GM21717 (cell line): ENCODE results near the gene SBNO2.

ENCODE experiments used
- ATAC-seq: cut with Tn5 transposase; IDR thresholded peaks from one replicate; pipeline ENCODE4 v1.9.1; 2021; ENCODE audit warnings: mild to moderate bottlenecking, moderate library complexity; ENCODE audit not compliant: unreplicated experiment

SBNO2 gene

DNA sequence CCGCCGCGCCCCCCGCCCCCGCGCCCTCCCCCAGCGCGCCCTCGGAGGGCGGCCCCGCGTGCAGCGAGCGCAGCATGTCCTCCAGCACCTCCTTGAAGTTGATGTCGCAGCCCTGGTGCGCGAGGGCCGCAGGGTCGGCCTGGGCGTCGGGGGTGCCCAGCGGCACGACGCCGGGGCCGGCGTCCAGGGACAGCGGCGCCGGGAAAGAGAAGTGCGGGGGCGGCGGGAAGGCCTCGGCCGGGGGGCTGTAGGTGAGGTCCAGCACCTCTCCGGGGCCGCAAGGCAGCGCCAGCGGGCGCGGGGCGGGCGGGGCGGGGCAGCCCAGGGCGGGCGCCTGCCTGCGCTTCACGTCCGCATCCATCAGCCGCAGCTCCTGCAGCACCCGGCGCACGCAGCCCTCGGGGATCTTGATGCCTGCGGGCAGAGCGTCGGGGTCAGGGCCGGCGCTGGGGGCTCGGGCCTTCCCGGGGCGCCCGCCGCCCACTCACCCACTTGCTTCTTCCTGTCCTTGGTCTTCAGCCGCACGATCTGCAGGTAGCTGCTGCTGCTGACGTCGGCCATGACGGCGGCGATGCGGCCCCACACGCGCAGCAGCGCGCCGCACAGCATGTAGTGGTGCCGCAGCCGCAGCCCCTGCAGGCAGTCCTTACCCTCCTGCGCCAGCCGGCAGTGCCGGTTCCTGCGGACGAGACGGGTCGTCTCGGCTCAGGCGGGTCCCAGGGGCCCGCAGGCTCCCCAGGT, 65.6 kb downstream of the SBNO2 start:
- no peak for ATAC-seq

DNA sequence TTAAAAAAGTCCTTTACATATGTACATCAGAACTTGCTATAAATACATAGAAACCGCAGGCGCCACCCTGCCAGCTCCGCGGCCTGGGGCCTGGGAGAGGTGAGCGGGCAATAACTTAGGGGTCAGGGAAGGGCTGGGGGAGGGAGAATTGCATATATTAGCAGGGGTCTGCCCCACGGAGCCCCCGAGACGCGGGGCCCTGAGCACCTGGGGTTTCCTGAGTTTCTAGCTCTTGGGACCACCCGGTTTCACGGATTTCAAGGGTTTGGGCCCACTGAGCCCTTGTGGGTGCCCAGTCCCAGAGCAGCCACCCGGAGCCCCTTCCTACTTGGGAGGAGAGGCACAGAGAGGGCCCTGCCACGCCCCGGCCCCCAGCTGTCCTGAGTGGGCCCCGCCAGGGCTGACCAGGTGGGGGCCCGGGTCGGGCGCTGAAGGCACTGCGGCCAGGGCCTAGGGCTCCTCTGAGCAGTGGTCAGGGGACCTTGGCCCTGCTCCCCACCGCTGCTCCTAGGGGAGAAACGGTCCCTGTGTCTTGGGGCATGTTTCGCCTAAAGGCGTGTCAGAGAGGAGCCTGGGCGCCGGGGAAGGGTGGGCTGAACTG, 66.3 kb downstream of the SBNO2 start:
- ATAC-seq: no peak

DNA sequence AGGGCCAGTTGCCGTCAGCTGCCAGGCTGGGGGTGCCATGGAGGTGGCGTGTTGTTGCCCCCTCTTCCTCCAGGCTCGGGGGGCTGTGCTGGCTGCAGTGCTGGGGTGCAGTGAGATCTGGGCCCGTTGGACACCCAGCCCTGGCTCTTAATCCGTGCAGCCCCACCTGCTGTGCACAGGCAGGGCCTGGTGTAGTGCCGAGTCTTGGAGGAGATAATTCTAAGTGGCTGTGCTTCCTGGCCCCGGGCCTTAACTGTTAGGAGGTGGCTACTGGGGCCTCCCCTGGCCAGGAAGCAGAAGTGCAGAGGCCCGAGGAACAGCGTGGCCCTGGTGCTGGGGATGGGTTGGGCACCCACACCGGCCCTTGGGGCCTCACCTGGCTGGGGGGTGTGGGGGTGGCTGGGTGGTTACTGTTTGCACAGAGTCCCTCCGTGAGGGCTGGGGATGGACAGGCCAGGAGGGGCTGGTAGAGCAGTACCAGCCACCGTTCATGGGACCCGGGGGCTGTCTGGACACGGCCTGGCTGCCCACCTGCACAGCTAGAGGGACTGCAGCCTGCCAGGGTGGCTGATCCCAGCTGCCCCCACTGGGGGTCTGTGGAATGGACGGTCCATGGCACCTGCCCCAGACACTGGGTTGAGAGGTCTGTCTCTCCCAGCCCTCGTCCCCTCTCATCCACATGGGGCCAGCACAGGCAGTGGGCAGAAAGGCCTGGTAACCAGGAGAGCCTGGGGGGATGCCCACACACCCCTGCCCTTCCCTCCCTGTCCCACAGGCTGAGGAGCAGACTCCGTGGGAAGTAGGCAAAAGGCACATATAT, 67.0 kb downstream of the SBNO2 start:
- no peak for ATAC-seq

DNA sequence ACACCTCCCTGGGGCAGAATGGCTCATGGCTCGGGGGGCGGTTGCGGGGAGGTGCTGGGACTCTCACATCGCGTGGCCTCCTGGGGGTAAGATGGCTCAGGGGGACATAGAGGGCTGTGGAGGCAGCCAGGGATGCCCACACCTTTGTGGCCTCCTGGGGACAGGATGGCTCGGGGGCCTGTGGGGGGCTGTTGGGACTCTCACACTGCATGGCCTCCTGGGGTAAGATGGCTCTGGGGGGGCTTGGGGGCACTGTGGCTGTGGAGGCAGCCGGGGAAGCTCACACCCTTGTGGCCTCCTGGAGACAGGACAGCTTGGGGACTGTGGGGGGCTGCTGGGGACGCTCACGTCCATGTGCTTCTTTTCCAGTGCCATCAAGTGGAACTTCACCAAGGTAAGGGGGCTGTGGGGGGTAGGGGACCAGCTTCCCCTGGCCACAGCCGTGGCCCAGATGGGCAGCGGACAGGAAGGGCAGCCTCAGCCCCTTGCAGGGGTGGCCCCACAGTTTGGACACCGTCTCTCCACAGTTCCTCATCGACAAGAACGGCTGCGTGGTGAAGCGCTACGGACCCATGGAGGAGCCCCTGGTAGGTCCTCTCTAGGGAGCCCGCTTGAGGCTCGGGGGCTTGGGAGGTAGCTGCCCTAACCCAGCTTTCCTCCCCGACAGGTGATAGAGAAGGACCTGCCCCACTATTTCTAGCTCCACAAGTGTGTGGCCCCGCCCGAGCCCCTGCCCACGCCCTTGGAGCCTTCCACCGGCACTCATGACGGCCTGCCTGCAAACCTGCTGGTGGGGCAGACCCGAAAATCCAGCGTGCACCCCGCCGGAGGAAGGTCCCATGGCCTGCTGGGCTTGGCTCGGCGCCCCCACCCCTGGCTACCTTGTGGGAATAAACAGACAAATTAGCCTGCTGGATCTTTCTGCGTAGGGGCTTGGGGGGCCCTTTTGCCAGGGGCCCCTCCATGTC, 67.9 kb downstream of the SBNO2 start:
- ATAC-seq: no peak

DNA sequence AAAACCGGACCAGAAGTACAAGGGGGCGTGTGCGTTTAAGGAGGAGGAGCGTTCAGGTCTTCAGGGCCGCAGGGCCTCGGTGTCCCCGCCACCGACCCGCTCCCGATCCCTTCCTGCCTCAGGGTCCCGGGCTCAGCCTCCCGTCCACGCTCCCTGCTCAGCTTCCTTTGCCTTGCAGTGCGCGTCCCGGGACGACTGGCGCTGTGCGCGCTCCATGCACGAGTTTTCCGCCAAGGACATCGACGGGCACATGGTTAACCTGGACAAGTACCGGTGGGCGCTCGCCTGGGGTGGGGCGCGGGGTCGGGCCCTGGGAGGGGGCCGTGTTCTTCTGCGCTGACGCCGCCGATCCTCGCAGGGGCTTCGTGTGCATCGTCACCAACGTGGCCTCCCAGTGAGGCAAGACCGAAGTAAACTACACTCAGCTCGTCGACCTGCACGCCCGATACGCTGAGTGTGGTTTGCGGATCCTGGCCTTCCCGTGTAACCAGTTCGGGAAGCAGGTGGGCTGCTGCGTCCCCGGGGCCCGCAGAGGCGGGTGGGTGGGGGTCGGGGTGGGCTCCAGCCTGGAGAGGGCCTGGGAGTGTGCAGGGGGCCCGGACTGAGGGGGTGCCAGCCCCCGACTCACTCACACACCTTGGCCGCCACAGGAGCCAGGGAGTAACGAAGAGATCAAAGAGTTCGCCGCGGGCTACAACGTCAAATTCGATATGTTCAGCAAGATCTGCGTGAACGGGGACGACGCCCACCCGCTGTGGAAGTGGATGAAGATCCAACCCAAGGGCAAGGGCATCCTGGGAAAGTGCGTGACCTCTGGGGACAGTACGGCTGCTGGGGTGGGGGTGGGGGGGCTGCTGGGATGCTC, 68.8 kb downstream of the SBNO2 start:
- peak; percentile 5 for ATAC-seq

DNA sequence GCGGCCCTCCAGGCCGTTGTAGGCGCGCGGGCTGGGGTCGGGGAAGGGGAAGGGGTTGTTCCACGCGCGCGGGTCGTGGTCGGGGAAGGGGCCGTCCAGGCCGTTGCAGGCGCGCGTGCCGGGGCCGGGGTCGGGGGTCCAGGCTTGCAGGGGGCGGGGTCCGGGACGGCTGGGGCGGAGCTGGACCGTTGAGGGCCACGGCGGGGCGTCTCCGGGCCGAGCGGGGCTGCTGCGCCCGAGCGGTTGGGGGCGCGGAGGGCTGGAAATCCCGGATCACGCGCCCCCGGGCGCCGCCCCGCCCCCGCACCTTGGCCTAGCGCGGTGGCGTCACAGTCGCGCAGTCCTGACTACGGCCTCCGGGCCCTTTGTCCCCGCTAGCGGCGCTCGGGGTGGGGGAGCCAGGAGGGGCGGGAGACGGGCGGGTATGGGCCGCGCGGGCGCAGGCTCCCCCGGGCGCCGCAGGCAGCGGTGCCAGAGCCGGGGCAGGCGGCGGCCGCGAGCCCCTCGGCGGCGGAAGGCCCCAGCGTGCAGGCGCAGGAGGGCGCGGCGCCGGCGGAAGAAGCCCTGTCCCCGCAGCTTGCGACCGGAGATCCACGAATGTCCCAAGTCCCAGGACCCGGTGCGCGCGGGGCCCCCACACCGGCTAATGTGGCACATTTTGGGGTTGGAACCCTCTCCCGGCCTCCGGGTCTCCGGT, 69.6 kb downstream of the SBNO2 start:
- peak; percentile 22 for ATAC-seq

DNA sequence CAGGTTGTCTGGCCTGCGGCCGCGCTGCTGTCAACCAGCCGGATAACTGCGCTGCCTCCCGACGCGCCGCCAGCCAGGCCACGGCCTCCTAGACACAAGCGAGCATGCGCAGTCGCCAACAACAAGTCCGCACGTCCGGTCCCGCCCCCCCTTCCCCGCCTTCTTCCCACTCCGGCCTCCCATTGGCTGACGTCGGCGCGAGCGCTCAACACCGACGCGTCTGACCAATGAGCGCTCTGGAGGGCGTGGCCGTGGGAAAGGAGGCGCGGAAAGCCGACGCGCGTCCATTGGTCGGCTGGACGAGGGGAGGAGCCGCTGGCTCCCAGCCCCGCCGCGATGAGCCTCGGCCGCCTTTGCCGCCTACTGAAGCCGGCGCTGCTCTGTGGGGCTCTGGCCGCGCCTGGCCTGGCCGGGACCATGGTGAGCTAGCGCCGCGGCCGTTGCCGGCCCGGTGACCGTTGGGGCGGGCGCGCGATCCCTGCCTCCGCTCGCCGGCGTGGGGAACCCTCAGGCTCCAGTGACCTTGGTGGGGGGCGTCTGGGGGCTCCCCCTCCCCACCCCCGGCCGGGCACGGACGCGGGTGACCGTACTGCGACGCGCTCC, 70.3 kb downstream of the SBNO2 start, which contains the start of gene GPX4:
GPX4 (plus strand) TSS at position 287 of the 603 bp plus-strand sequence; CDS start at position 337, 50 bp downstream.
- ATAC-seq: peak; percentile 39

DNA sequence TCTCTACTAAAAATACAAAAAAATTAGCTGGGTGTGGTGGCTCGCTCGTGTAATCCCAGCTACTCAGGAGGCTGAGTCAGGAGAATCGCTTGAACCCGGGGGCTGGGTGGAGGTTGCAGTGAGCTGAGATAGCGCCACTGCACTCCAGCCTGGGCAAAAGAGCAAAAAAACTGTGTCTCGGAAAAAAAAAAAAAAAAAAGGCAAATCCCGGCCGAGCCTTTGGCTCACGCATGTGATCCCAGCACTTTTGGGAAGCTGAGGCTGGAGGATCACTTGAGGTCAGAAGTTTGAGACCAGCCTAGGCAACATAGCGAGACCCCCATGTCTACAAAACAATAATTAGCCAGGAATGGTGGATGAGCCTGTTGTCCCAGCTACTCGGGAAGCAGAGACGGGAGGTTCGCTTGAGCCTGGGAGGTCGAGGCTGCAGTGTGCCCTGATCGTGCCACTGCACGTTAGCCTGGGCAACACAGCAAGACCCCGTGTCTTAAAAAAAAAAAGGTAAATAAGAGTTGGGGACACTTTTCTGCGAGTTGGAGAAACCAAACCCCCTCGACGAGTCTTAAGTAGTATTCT, 70.8 kb downstream of the SBNO2 start:
- no peak for ATAC-seq

DNA sequence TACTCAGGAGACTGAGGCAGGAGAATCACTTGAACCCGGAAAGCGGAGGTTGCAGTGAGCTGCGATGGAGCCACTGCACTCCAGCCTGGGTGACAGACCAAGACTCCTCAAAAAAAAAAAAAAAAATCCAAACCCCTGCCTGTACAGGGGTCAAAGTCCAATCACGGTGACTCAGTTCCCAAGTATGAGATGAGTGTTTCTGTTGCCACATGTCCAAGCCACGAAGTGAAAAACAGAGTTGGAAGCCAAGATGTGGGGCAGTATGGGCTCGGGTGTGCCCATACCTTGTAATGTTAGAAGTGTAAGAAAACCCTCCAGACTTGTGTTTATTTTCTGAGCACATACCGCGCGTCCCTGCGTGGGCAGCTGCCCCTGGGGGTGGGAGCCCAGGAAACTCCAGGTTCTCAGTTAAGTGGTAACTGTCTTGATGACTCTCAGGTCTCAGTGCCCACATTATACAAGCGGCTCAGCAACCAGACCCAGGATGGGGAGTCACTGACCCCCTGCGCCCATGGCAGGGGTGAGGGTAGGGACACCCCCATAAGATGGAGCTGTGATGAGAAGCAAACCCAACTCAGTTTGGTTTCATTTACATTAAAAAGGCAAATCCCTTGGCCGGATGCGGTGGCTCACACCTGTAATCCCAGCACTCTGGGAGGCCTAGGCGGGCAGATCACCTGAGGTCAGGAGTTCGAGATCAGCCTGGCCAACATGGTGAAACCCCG, 71.5 kb downstream of the SBNO2 start:
- ATAC-seq: no peak

DNA sequence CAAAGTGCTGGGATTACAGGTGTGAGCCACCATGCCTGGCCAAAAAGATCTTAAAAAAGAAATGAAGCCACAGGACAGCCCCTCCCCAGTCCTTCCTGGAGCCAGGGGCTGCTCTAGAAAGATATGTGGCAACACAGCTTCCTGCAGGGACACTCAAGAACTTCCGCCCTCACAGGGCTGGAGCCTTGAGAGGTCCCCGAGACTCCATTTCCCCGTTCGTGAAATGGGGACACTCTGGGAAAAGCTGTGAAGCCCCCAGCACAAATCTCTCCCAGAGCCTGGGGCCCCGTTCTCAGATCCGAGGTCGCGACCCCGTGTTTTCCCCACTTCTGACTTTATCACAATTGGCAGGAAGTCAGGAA, 72.8 kb downstream of the SBNO2 start:
- no peak for ATAC-seq

DNA sequence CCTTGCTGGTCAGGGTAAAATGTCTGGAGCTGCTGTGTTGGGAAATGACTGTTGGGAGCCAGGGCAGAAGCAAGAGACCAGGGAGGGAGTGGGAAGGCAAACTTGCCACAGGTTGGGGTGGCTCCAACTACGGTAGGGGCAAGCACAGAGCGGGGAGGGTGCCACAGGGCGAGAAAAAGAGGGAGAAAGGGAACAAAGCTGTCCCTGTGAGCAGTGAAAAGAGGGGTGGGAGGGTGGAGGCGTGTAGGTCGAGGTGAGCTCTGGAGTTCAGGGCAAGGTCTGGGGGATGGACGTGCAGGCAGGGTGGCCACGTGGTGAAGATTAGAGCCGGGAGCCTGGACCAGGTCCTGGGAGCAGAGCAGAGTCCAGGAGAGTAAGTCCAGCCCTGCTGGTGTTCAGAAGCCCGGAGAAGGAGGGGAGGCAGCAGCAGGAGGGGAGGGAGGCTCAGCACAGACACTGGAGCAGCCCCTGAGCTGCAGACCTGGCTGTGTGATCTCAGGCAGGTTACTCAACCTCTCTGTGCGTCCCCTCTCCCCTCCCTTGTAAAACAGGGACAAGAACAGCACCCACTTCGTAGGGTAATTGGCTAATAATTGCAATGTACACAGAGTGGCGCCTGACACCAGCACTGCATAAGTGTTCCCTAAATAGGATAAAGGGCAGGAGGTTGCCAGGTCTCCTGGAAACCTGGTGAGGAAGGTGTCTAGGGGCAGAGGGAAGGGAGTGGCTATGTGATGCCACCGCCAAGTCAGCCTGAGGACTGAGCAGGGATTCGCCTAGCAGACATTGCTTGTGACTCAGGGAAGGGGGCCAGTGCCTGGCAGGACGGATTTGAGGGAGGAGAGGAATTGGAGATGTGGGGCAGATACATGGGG, 75.7 kb downstream of the SBNO2 start:
- no peak for ATAC-seq

DNA sequence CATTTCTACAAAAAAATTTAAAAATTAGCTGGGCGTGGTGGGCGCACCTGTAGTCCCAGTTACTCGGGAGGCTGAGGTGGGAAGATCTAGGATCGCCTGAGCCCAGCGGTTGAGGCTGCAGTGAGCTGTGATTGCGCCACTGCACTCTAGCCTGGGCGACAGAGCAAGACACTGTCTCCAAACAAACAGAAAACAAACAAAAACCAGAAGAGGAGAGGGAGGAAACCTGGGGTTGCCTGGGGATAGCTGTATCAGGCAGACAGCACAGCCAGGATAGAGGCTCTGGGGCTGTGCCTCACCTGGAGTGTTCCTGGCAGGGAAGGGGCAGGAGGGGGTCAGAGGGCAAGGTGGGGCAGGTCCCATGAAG, 76.3 kb downstream of the SBNO2 start:
- no peak for ATAC-seq

DNA sequence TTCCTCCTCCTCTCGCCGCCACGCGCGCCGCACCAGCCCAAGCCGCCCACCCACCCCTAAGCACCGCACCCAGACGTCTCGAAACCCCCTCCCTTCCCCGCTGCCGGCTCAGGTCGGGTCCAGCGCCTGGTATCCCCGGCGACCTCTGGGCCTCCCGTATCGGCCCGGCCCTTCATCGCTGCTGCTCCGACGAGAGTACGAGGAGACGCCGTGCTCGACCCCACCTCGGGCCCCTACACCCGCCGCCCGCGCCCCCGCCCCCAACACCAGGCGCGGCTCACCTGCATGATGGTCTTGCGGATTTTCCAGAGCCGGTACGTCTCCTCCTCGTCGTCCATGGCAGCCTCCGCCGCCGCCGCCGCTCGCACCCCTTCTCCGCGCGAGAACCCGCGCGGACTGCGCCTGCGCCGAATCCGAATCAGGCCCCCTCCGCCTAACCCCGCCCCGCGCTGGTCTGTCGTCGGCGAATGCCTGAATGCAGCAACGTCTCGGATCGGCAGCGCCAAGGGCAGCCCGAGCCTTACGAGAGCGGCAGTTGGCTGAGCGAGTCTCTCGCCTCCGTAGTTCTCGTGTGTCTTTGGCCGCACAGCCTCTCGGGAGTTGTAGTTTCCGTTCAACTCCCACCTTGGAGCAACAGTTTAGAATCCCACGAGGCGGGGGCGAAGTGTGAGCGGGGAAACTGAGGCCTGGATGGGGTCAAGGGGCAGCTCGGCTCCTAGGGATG, 78.9 kb downstream of the SBNO2 start, which contains the start of gene POLR2E:
POLR2E (minus strand) TSS at position 398 of the 724 bp plus-strand sequence; CDS start at position 338, 60 bp downstream.
- ATAC-seq: peak; percentile 55

DNA sequence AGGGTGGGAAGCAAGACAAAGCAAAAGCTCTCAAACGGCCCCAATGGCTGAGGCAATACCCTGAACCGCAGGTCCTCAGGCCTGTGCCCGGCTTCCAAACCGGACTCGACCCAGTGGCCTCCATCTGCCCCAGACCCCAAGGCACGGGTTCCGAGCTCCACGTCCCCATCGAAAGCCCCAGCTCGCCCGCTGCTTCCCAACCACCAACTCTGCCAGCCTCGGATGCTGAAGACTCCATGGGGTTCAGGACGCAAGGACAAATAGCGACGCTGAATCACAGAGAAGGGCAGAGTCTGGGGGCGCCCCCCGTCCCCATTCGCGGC, 79.5 kb downstream of the SBNO2 start:
- no peak for ATAC-seq

DNA sequence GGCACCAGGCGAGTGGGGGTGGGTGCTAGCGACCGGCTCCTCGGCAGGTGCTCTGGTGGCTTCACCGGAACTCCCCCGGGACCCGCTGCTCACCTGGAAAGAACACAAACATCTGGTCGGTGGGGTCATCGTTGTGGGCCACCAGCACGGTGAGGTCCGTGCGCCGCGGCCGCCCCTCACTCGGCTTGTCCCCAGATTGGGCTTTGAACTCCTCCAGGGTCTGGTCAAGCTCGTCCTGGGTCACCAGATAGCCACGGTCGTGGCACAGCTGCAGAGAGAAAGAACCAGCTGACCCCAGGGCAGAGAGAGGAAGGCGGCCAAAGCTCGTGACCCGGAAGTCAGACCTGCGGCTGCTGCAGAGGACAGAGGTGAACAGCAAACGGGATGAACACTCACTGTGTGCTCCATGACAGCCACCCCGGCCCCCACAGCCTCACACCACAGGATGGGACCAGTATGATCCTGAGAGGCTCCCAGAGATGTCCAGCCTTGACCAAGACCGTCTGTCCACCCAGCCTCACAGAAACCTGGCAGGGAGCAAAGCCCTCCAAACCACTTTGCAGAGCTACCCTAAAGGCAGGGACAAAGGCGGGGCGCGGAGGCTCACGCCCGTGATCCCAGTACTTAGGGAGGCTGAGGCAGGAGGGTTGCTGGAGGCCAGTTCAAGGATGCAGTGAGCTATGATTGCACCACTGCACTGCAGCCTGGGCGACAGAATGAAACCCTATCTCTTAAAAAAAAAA, 80.1 kb downstream of the SBNO2 start:
- ATAC-seq: no peak
